ENCODE measurements around the gene BCAS1.

GRCh38 chr20:53999077-53999476, 71.3 kb downstream of the BCAS1 start:
- TF ChIP-seq CTCF (IDR thresholded peaks at IDR 0.05; ENCODE audit: low read length) (no peak), EZH2 (optimal IDR thresholded peaks at IDR 0.05; ENCODE audit: low read depth, low read length) (no peak), EZH2phosphoT487 (IDR thresholded peaks at IDR 0.05; ENCODE audit: low read length) (no peak)
